GM23338 (cell line): ENCODE results near the gene RAB3A. TPM values are rescaled to one million over a fixed set of nuclear protein-coding genes. Genes with fewer than 3 reads are reported as not detected.

ENCODE experiments used
- ATAC-seq: fragments of 200-7000 bp; cut with Tn5 transposase; 3 replicates; pipeline ENCODE4 v1.9.1; 2020
- DNase-seq: peaks from one replicate; pipeline ENCODE4 v3.0.0-alpha.2; 2015; ENCODE audit warnings: low spot score
- H2AFZ ChIP-seq: fragments of 200-600 bp; sonication (generic); 2 replicates; pipeline ENCODE4 v1.8.0; 2016; ENCODE audit warnings: antibody characterized with exemption, mild to moderate bottlenecking, moderate library complexity
- H3F3A ChIP-seq: fragments of 200-600 bp; sonication (generic); replicated peaks from 2 replicates; pipeline ENCODE4 v1.8.0; 2017; ENCODE audit warnings: antibody characterized with exemption, mixed run types, low read depth
- H3K27ac ChIP-seq: fragments of 200-600 bp; sonication (generic); 2 replicates; pipeline ENCODE4 v1.6.1; 2016; ENCODE audit warnings: low read depth
- H3K27me3 ChIP-seq: fragments of 200-600 bp; sonication (generic); 2 replicates; pipeline ENCODE4 v1.8.0; 2016; ENCODE audit warnings: mild to moderate bottlenecking, mixed run types, moderate library complexity; ENCODE audit not compliant: insufficient read depth
- H3K36me3 ChIP-seq: fragments of 200-600 bp; sonication (generic); 2 replicates; pipeline ENCODE4 v1.8.0; 2016; ENCODE audit warnings: mild to moderate bottlenecking; ENCODE audit not compliant: insufficient read depth
- H3K4me1 ChIP-seq: fragments of 200-600 bp; sonication (generic); 2 replicates; pipeline ENCODE4 v1.8.0; 2016; ENCODE audit warnings: mild to moderate bottlenecking, moderate library complexity; ENCODE audit not compliant: insufficient read depth
- H3K4me2 ChIP-seq: fragments of 200-600 bp; sonication (generic); 2 replicates; pipeline ENCODE4 v1.7.1; 2017; ENCODE audit warnings: mixed run types
- H3K4me3 ChIP-seq: fragments of 200-600 bp; sonication (generic); 2 replicates; pipeline ENCODE4 v1.6.1; 2016; ENCODE audit warnings: mixed run types
- H3K79me2 ChIP-seq: fragments of 200-600 bp; sonication (generic); replicated peaks from 2 replicates; pipeline ENCODE4 v1.8.0; 2017; ENCODE audit warnings: mild to moderate bottlenecking; ENCODE audit not compliant: insufficient read depth
- H3K9me2 ChIP-seq: fragments of 200-600 bp; sonication (generic); 2 replicates; pipeline ENCODE4 v1.8.0; 2017; ENCODE audit not compliant: insufficient read depth
- H4K20me1 ChIP-seq: fragments of 200-600 bp; sonication (generic); replicated peaks from 2 replicates; pipeline ENCODE4 v1.8.0; 2017; ENCODE audit warnings: mild to moderate bottlenecking; ENCODE audit not compliant: insufficient read depth
- H3K27ac Mint-ChIP-seq: 2 replicates; pipeline ENCODE4 v1.8.0; 2020; ENCODE audit warnings: inconsistent platforms, mild to moderate bottlenecking, moderate library complexity, mixed read lengths
- H3K27me3 Mint-ChIP-seq: 3 replicates; pipeline ENCODE4 v1.8.0; 2022; ENCODE audit warnings: low read depth, mild to moderate bottlenecking, moderate library complexity, mixed read lengths, inconsistent platforms; ENCODE audit not compliant: insufficient read depth, poor library complexity
- H3K36me3 Mint-ChIP-seq: 3 replicates; pipeline ENCODE4 v1.8.0; 2021; ENCODE audit warnings: low read depth, mild to moderate bottlenecking, inconsistent platforms, moderate library complexity, mixed read lengths
- H3K4me1 Mint-ChIP-seq: 3 replicates; pipeline ENCODE4 v1.8.0; 2020; ENCODE audit warnings: mild to moderate bottlenecking, inconsistent platforms, mixed read lengths
- H3K4me3 Mint-ChIP-seq: 3 replicates; pipeline ENCODE4 v1.8.0; 2021; ENCODE audit warnings: moderate library complexity, mild to moderate bottlenecking, inconsistent platforms, mixed read lengths
- H3K9me3 Mint-ChIP-seq: 3 replicates; pipeline ENCODE4 v1.8.0; 2020; ENCODE audit warnings: moderate library complexity, mild to moderate bottlenecking, inconsistent platforms, mixed read lengths
- EZH2phosphoT487 ChIP-seq: fragments of 200-600 bp; sonication (generic); IDR thresholded peaks from one replicate; pipeline ENCODE4 v1.8.1; 2018; ENCODE audit warnings: antibody characterized with exemption; ENCODE audit not compliant: unreplicated experiment
- STAT1 ChIP-seq: IDR thresholded peaks from one replicate; pipeline ENCODE4 v1.6.1; 2016; ENCODE audit warnings: antibody characterized with exemption; ENCODE audit not compliant: unreplicated experiment
- ZNF114 ChIP-seq: fragments of 250-450 bp; sonication (Bioruptor Pico); IDR thresholded peaks from 2 replicates; pipeline ENCODE4 v1.5.0; 2020; ENCODE audit warnings: mild to moderate bottlenecking, moderate library complexity
- ZNF331 ChIP-seq: fragments of 250-450 bp; sonication (Bioruptor Pico); IDR thresholded peaks from 2 replicates; pipeline ENCODE4 v1.5.0; 2020; ENCODE audit warnings: low read depth, mild to moderate bottlenecking, moderate library complexity
- polyA plus RNA-seq: library from polyadenylated mRNA; unstranded; fragments of >200 nt; fragmentation: Nextera tagmentation; extraction: Ambion mirVana; gene quantifications from 2 replicates; pipeline ENCODE4 v1.2.1, GENCODE V29; 2016
- total RNA-seq: library from RNA; depleted of rRNA; stranded (reverse); fragments of >200 nt; shearing (Covaris generic); gene quantifications from 2 replicates; pipeline ENCODE4 v1.2.3, GENCODE V29; 2014
- TF ChIP-seq, protein P1 (sequence below), 2 experiments: fragments of 200-600 bp in 1 of 2; sonication (generic) in 1 of 2; conservative IDR thresholded peaks; 2 replicates each; pipeline versions ENCODE4 v1.5.1 to v1.6.1; 2016 to 2017; ENCODE audit warnings: antibody characterized with exemption in 2 of 2, low read depth in 2 of 2, mild to moderate bottlenecking in 2 of 2, moderate library complexity in 1 of 2
- TF ChIP-seq, protein P2 (sequence below): IDR thresholded peaks from one replicate; pipeline ENCODE4 v1.6.1; 2018; ENCODE audit warnings: antibody characterized with exemption; ENCODE audit not compliant: unreplicated experiment
- TF ChIP-seq, protein P3 (sequence below): IDR thresholded peaks from 2 replicates; pipeline ENCODE4 v1.6.1; 2016; ENCODE audit warnings: antibody characterized with exemption

Gene RAB3A
- total and polyA plus RNA-seq, 2 experiments from 2014 or later: 9.7 to 20.3 TPM

- Histone ChIP-seq H3K4me3 (no peak overlapping the region), H3K36me3 (no peaks in the 10 kb centered on the region), H3K4me2 (no peak overlapping the region), H3K27ac (peak overlapping the region; percentile 65), H3K9me2 (no peaks in the 10 kb centered on the region), H3K79me2 (peaks cover 7% of the 10 kb centered on the region), H2AFZ (no peak overlapping the region), H3K4me1 (peaks cover 10% of the 10 kb centered on the region; the same call in 1 of the 2 replicates), H3K27me3 (no peaks in the 10 kb centered on the region), H4K20me1 (peaks cover 9% of the 10 kb centered on the region), H3F3A (peaks cover 18% of the 10 kb centered on the region)
- TF ChIP-seq, protein P1, sequence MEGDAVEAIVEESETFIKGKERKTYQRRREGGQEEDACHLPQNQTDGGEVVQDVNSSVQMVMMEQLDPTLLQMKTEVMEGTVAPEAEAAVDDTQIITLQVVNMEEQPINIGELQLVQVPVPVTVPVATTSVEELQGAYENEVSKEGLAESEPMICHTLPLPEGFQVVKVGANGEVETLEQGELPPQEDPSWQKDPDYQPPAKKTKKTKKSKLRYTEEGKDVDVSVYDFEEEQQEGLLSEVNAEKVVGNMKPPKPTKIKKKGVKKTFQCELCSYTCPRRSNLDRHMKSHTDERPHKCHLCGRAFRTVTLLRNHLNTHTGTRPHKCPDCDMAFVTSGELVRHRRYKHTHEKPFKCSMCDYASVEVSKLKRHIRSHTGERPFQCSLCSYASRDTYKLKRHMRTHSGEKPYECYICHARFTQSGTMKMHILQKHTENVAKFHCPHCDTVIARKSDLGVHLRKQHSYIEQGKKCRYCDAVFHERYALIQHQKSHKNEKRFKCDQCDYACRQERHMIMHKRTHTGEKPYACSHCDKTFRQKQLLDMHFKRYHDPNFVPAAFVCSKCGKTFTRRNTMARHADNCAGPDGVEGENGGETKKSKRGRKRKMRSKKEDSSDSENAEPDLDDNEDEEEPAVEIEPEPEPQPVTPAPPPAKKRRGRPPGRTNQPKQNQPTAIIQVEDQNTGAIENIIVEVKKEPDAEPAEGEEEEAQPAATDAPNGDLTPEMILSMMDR (conservative IDR thresholded peaks at IDR 0.05; ENCODE audit: low read depth in 2 of 2): 0 out of 4 replicates have a peak, but pooled peaks of 1 of the 2 experiments have one; percentile 5
- TF ChIP-seq, protein P2, sequence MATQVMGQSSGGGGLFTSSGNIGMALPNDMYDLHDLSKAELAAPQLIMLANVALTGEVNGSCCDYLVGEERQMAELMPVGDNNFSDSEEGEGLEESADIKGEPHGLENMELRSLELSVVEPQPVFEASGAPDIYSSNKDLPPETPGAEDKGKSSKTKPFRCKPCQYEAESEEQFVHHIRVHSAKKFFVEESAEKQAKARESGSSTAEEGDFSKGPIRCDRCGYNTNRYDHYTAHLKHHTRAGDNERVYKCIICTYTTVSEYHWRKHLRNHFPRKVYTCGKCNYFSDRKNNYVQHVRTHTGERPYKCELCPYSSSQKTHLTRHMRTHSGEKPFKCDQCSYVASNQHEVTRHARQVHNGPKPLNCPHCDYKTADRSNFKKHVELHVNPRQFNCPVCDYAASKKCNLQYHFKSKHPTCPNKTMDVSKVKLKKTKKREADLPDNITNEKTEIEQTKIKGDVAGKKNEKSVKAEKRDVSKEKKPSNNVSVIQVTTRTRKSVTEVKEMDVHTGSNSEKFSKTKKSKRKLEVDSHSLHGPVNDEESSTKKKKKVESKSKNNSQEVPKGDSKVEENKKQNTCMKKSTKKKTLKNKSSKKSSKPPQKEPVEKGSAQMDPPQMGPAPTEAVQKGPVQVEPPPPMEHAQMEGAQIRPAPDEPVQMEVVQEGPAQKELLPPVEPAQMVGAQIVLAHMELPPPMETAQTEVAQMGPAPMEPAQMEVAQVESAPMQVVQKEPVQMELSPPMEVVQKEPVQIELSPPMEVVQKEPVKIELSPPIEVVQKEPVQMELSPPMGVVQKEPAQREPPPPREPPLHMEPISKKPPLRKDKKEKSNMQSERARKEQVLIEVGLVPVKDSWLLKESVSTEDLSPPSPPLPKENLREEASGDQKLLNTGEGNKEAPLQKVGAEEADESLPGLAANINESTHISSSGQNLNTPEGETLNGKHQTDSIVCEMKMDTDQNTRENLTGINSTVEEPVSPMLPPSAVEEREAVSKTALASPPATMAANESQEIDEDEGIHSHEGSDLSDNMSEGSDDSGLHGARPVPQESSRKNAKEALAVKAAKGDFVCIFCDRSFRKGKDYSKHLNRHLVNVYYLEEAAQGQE: no peak
- TF ChIP-seq STAT1: no peak
- Mint-ChIP-seq H3K27me3 (peaks cover 11% of the 10 kb centered on the region), H3K4me3 (no peak overlapping the region), H3K27ac (no peak overlapping the region), H3K4me1 (peaks cover 19% of the 10 kb centered on the region), H3K9me3 (no peaks in the 10 kb centered on the region), H3K36me3 (peaks cover 13% of the 10 kb centered on the region)
- DNase-seq (peak; percentile 75), ATAC-seq (peak; percentile 29)
Observed at GRCh38 chr19:18157465-18158063, 46.3 kb downstream of the RAB3A start.

DNA sequence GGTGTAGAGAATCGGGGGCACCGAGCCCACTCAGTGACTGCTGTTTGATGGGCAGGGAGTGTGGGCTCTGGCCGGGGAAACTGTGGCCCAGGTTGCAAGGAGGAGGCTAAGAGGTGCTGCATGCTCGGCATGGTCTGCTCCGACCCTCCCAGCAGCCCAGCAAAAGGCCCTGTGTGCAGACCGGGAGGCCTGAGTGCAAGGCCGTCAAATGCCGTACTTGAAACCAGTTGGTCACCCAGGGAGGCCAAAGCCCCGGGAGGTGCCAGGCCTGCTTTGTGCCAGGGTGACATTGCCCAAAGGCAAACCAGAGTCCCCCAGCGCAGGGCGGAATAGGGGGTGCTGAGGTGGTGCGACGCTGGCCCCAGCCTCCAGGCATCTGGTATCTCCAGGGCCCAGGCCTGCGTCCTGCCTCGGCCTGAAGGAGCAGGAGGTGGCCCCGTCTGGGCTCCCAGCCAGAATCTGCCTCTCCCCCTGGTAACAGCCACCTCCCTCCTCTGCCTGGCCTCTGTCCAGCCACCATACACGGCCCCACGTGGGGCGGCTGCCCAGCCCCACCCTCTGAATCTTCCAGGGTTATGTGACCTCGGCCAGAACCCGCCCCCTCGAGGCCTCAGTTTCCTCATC lies 46.9 kb downstream of the RAB3A start:
- H3K4me1 ChIP-seq: peaks cover 11% of the 10 kb centered on the region; the same call in 1 of the 2 replicates
- peak overlapping the region; percentile 65; the same call in 1 of the 2 replicates for H3K27ac ChIP-seq
- DNase-seq: no peak
- Mint-ChIP-seq H3K27me3 (peaks cover 11% of the 10 kb centered on the region), H3K36me3 (peaks cover 9% of the 10 kb centered on the region), H3K4me1 (peaks cover 22% of the 10 kb centered on the region), H3K9me3 (no peaks in the 10 kb centered on the region), H3K4me3 (no peak overlapping the region), H3K27ac (no peak overlapping the region)
- H4K20me1 ChIP-seq: peaks cover 9% of the 10 kb centered on the region
- peaks cover 18% of the 10 kb centered on the region for H3F3A ChIP-seq
- no peak overlapping the region for H3K4me2 ChIP-seq
- no peak for ATAC-seq
- H3K4me3 ChIP-seq: no peak overlapping the region
- H3K79me2 ChIP-seq: peaks cover 7% of the 10 kb centered on the region
- no peaks in the 10 kb centered on the region for H3K27me3 ChIP-seq
- no peak overlapping the region for H2AFZ ChIP-seq
- TF ChIP-seq ZNF331 (no peak), ZNF114 (CRISPR knock-in tag) (no peak), EZH2phosphoT487 (no peak)
- TF ChIP-seq, protein P3, sequence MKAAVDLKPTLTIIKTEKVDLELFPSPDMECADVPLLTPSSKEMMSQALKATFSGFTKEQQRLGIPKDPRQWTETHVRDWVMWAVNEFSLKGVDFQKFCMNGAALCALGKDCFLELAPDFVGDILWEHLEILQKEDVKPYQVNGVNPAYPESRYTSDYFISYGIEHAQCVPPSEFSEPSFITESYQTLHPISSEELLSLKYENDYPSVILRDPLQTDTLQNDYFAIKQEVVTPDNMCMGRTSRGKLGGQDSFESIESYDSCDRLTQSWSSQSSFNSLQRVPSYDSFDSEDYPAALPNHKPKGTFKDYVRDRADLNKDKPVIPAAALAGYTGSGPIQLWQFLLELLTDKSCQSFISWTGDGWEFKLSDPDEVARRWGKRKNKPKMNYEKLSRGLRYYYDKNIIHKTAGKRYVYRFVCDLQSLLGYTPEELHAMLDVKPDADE: no peak
- H3K36me3 ChIP-seq: no peaks in the 10 kb centered on the region
- H3K9me2 ChIP-seq: no peaks in the 10 kb centered on the region
